Fibroblast of villous mesenchyme (primary cell): ENCODE measurements around the gene NOC4L. TPM values are rescaled to one million over a fixed set of nuclear protein-coding genes. Genes with fewer than 3 reads are reported as not detected.
"Not testable (repeated sequence)": the region's sequence is repeated elsewhere in the genome, so short reads cannot be mapped to it uniquely, and the experiment has no call there.

Source experiments
- DNase-seq: peaks from one replicate; pipeline ENCODE4 v3.0.0-alpha.2; 2010; ENCODE audit warnings: low read depth
- H3K4me3 ChIP-seq: 2 replicates; pipeline ENCODE4 v1.5.1; 2011; ENCODE audit warnings: low read depth, mild to moderate bottlenecking, low read length
- total RNA-seq: library from RNA; depleted of rRNA; stranded (reverse); fragments of >200 nt; gene quantifications from 2 replicates; pipeline ENCODE4 v1.2.3, GENCODE V29; 2012
- TF ChIP-seq, protein P1 (sequence below): IDR thresholded peaks from 2 replicates; pipeline ENCODE4 v1.5.1; 2012; ENCODE audit warnings: low read depth, mild to moderate bottlenecking, low read length; ENCODE audit not compliant: insufficient read depth

NOC4L gene
- total RNA-seq, 1 donor = 12.1 TPM

DNA sequence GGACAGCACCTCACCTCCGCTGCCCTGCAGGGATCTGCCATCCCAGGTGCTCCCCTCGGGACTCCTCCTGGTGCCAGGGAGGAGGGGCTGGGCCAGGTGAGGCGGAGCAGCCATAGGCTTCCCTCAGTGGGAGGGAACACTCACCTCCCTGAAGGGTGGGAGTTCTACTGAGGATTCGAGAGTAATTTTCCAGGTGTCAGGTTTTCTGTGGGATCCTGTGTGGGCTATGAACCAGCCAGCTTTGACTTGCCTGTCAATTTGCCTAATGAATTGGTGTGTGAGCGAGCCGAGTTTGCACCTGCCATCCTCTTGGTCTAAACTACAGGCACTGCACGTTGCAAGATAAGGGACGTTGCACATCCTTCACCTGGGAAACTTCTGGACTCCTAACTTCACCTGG, 50.3 kb downstream of the NOC4L start:
- TF ChIP-seq, protein P1, sequence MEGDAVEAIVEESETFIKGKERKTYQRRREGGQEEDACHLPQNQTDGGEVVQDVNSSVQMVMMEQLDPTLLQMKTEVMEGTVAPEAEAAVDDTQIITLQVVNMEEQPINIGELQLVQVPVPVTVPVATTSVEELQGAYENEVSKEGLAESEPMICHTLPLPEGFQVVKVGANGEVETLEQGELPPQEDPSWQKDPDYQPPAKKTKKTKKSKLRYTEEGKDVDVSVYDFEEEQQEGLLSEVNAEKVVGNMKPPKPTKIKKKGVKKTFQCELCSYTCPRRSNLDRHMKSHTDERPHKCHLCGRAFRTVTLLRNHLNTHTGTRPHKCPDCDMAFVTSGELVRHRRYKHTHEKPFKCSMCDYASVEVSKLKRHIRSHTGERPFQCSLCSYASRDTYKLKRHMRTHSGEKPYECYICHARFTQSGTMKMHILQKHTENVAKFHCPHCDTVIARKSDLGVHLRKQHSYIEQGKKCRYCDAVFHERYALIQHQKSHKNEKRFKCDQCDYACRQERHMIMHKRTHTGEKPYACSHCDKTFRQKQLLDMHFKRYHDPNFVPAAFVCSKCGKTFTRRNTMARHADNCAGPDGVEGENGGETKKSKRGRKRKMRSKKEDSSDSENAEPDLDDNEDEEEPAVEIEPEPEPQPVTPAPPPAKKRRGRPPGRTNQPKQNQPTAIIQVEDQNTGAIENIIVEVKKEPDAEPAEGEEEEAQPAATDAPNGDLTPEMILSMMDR = no peak
- DNase-seq = no peak

DNA sequence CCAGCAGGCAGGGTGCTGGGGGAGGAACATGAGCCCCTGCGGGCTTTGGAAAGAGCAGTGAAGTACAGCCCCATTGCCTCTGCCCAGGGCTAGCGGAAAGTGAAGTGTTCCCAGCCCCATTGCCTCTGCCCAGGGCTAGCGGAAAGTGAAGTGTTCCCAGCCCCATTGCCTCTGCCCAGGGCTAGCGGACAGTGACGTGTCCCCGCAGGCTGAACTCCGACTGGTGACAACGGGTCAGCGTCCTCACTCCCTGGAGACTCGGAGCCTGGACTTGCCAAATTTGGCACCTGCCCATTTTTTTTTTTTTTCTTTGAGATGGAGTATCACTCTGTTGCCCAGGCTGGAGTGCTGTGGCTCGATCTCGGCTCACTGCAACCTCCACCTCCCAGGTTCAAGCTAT, 51.0 kb downstream of the NOC4L start:
- DNase-seq, H3K4me3 ChIP-seq: not testable (repeated sequence)

More for the DNA sequence above, 50.3 kb downstream of the NOC4L start:
- H3K4me3 ChIP-seq = no peak overlapping the region

DNA sequence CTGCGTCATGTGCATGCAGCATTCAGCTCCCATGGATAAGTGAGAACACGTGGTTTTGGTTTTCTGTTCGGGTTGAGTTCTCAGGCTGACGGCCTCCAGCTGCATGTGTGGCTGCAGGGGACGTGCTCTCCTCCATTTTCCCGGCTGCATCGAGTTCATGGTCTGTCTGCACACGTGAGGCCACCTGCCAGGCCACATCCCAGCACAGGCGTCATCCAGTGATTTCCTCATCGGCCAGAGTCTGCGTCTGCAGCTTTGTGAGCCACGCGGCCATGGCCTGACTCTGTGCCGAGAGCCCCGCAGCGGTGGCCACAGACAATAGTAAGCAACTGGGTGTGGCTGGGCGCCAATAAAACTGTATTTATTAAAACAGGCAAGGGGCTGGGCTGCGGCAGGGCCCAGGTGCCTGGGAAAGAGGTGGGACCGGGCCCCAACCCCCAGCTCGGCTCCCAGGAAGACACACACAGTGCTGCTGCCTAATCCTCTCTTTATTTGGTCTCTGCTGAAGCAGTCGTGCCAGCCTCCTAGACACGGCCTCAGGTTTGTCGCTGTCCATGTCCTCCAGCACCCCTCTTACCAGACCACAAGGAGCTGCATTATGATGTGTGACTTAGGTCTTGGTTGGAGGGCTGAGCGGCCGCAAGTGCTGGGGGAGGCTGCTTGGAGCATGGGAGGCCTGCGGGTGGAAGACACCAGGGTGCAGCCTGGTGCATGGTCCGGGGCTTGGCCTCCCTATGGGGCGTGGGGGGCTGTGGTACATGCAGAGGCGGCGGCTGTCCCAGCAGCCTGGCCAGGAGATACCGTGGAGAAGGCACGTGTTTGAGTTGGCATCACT, 52.0 kb downstream of the NOC4L start:
- no peak overlapping the region for H3K4me3 ChIP-seq
- TF ChIP-seq, protein P1 = no peak
- DNase-seq = no peak

DNA sequence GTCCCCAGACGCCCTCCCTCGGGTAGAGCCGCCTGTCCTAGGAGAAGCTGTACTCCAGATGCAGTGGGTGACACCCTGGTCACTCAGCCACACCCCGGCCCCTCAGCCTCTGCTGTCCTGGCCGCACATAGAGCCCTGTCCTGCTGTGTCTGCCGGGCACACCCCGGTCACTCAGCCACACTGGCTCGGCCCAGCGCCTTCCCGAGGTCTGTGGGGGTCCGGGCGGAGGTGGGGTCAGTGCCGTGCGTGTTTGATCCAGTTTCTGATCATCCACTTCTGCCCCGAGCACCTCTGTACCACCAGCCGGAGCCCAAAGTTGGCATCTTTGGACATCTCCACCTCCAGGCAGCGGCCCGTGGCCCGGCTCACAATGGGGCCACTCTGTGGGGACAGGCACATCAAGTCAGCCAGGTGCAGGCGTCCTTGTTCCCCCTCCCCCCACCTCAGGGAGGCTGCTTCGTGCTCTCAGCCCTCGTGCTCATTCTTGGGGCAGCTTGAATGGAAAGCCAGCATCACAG, 52.7 kb downstream of the NOC4L start:
- no peak overlapping the region for H3K4me3 ChIP-seq
- no peak for DNase-seq
- TF ChIP-seq, protein P1 = no peak

DNA sequence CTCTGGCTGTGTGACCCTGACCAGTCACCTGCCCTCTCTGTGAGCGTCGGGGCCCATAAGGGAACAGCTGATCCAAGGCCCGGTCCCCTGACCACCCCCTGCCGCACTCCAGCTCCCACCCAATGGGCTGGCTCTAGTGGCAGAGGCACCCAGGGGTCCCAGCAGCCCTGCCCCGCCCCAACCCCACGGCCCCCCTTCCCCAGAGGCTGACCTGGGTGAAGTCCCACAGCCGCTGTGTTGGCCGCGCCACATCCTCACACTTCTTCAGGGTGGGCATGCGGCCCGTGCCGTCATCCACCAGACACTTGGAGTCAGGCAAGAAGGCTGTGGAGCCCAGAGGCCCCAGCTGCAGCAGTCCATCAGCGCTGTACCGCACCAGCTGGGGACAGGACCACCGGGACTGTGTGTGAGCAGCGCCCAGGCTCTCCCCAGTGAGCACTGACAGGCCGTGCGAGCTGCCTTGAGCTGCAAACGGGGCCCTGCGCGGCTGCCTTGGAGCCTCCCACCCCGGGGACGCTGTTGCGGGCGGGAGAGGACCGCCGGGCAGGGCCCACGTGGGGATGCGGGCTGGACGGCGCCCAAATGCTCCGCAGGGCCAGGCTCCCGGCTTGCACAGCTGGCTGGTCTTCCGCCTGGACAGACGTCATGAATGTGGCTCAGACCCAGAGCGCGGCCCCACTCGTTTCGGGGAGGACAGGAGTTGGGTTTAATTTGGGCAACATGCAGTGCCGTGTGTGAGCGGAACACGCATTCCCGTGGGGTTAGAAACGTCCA, 53.5 kb downstream of the NOC4L start:
- TF ChIP-seq, protein P1 = no peak
- no peak overlapping the region for H3K4me3 ChIP-seq
- no peak for DNase-seq

DNA sequence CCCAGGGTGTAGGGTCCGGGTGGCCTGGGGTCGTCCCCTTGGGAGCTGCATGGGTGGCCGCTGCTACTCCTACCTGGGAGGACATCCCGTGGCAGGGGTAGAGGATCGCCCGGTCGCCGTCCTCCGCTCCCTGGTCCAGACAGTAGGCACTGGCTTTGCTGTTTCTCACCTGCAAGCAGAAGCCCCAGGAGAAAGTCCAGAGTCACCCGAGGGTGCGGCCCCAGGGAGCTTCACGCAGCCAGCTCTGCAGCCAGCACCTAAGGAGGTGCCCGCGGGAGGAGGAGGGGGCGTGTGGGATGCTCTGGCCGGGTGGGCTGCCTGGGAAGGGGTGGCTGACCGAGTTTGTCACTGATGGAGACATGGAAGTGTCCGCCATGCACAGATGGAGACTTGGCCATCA, 54.8 kb downstream of the NOC4L start:
- TF ChIP-seq, protein P1 = no peak
- DNase-seq = no peak
- H3K4me3 ChIP-seq = no peak overlapping the region

DNA sequence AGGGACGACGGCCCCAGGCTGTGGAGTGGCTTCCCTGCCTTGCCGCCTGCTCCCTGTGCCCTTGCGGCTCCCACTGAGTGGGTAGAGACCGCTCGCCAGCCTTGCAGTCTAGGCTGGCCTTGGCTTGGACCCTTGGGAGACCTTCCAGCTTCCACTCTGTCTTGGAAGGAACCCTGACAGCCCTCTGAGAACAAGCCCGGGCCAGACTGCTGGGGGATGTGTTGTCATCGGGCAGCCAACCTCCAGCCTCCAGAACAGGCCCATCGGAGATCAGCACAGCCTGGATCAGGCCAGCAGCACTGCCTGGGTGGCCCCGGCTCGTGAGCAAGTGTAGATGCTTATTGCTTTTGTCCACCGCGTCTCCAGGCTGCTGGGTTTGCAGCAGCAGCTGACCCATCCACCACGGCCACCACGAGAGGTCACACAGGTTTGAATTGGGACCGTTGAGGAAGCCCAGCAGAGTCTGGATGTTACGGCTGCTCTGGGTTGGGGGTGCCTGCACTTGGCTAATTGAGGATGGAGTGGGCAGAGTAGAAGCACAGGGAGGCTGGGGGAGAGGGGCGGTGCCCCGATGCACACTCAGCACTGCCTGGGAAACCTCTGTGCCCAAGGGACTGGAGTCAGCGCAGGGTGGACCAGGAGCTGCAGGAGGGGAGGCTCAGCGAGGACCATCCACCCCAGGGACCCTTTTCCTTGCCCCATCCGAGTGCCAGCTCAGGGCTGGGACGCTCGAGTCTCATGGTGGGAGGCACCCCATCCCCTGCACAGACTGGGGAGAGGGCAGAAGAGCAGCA, 55.5 kb downstream of the NOC4L start:
- DNase-seq = no peak
- no peak overlapping the region for H3K4me3 ChIP-seq
- TF ChIP-seq, protein P1 = no peak
